Activated CD4-positive, CD25-positive, alpha-beta regulatory T cell treated with anti-CD3 and anti-CD28 coated beads, Interleukin-2, amount 50 U/mL, for 24 hours (primary cell): ENCODE measurements around the gene AK8.

Experiments
- ATAC-seq, 2 donors: fragments of 150-1000 bp; cut with Tn5 transposase; one replicate each; pipeline ENCODE4 v1.10.0; 2021; ENCODE audit warnings: mild to moderate bottlenecking in 1 of 2, moderate library complexity in 1 of 2

Gene AK8, protein sequence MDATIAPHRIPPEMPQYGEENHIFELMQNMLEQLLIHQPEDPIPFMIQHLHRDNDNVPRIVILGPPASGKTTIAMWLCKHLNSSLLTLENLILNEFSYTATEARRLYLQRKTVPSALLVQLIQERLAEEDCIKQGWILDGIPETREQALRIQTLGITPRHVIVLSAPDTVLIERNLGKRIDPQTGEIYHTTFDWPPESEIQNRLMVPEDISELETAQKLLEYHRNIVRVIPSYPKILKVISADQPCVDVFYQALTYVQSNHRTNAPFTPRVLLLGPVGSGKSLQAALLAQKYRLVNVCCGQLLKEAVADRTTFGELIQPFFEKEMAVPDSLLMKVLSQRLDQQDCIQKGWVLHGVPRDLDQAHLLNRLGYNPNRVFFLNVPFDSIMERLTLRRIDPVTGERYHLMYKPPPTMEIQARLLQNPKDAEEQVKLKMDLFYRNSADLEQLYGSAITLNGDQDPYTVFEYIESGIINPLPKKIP

DNA sequence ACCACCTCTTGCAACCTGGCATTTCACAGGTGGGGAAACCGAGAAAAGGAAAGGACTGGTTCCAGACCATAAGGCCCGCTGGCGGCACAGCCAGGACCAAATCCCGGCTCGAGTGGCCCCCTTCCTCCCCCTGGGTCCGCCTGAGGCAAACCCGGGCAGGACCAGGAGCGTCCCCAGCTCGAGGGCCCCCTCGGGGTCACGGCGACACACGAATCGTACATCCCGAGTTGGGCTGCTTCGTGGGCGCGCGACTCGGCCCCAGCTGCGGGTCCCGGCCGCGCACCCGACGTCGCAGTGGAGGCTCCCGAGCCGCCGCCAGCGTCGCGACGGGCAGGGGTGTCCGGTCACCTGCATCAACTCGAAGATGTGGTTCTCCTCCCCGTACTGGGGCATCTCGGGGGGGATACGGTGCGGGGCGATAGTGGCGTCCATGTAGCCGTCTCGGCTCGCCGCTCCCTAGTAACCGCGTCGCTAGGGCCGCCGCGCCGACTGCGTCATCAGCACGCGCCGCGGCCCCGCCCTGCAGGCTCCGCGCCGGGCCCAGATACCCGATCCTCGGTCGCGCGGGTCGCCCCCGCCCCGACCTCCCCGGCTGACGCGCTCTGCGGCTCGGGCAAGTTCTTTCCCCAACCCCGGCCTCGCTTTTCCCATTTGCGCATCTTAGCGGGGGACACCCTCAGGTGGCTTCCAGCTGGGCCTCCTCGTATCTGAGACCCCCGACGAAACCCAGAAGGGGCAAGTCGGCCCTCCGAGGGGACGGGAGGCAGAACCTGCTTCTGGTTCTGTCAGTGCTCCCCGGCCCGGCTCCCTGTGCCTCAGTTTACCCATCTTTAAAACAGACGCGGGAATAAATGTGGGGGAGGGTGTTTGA, at the start of gene AK8:
TSS of gene AK8 (minus strand) at position 461 of the 871 bp plus-strand sequence. CDS start at position 432, 29 bp downstream.
- peak; percentile 84 to 91 for ATAC-seq

DNA sequence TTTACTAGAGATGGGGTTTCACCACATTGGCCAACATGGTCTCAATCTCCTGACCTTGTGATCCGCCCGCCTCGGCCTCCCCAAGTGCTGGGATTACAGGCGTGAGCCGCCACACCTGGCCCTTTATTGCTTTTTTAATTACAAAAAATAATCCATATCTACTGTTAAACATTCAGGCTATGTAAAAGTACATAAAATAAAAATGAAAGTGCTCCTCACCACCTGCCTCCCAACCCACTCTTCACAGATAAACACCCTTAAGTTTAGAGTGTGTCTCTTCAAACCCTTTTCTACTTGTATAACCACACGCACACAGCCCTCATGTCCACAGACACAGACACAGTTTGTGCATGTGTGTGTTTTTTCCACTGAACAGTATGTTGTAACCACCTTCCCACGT, 49.6 kb upstream of the AK8 start:
- no peak for ATAC-seq

DNA sequence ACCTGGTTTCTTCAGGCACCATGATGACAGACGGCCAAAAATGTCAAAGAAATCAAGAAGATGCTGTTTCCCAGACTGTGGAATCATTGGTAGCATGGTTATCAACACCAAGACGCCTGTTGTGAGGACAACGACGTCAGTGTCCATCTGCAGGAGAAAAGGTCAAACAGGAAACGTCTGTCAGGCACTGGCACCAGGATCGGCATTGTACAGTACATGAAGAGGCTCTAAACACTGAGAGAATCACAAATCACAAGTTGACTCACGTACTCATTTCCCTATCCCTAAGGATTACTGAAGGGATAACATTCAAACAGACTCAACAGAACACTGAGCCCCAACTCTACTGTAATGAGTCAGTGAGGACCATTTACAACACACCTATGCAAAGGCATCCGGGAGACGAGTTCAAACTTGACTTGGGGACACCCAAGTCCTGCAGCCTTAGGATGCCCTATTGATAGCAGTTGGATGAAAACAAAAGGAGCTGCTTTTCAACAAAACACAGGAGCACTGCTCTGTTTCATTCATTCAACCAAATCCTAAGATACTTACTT, 45.3 kb upstream of the AK8 start:
- no peak for ATAC-seq

DNA sequence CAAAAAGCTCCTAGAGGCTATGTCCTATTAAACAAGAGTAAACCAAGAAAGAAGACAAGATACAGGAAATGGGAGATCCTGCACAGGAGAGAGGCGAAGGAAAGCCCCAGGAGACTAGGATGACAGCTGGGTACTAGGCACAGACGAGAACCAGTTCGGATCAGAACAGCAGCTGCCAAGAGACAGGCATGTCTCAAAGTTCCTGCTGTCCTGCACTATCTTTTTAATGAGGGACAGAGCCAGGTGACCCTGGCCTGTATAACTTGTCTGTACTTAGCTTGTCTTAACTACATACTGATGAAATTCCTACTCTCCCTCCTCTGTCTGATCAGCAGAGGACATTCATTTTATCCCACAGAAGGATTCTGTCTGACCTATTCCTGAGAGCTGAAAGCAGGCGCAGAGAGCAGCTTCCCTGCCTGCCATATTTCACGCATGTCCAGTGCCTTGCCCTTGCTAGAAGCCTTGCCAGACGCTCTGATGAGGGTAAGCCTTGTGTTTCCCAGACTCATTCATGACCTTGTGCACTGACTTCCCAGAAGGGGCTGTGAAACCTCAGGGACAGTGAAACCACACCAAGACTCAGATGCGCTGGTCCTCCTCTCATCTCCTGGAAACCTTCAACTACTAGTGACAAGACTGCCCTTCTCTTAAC, 41.7 kb upstream of the AK8 start:
- no peak for ATAC-seq

DNA sequence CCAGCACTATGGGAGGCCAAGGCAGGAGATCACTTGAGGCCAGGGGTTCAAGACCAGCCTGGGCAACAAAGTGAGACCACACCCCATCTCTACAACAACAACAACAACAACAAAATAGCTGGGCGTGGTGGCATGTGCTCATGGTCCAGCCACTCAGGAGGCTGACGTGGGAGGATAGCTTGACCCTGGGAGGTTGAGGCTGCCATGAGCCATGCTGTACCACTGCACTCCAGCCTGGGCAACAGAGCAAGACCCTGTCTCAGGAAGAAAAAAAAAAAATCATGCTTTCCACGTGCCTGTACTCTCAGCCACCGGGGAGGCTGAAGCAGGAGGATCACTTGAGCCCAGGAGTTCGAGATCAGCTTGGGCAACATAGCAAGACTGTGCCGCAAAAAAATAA, 36.8 kb upstream of the AK8 start:
- no peak for ATAC-seq

DNA sequence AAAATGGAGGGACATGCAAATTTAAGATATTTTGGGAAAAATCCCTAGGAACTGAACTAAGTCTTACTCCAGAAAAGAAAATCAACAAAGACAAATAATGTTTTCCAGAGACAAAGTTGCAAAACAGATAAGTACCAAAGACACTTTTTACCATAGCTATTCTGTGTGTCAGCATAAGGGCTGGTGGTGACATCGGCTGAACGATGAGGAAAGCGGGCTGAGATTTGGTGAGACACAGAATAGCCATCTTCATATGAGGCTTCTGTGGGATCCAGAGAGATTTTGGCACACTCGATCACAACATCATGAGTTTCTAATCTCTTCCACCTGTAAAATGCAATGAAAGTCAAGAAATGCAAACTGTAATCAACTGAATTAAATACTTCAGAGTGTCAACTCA, 34.0 kb upstream of the AK8 start:
- ATAC-seq, result no peak

DNA sequence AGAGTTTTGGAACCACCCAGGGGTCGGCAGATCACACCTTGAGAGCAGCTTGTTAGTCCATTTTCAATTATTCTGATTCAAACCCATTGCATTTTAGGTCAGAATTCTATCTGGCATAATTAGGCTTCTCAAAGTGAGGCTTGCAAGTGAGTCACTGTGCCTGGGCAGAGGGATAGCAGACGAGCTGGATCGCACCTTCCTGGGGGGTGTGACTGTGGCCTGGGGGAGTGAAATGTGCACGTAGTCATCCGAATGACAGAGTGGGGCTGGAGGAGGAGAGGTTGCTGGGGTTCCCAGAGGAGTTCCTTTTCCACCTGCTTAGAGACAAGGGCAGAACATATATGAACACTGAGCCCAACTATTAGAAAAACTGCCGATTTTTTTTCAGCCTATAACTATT, 32.3 kb upstream of the AK8 start:
- ATAC-seq, result no peak

DNA sequence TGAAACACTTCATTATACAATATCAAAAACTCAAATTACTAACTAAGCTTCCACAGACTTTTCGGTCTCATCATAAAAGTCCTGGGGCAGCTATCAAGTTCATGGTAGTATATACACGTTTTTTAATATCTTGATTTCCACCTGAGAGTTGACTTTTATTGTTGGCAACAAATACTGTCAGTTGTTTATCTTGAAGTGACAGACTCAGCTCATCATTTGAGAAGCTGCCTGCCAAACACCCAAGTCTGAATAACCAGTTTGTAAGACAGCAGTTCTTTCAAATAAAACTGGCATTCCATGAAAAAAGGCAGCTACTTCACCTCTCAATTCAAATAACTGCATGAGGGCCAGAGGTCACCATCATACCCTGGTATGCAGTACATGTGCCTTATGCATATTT, 31.2 kb upstream of the AK8 start:
- no peak for ATAC-seq

DNA sequence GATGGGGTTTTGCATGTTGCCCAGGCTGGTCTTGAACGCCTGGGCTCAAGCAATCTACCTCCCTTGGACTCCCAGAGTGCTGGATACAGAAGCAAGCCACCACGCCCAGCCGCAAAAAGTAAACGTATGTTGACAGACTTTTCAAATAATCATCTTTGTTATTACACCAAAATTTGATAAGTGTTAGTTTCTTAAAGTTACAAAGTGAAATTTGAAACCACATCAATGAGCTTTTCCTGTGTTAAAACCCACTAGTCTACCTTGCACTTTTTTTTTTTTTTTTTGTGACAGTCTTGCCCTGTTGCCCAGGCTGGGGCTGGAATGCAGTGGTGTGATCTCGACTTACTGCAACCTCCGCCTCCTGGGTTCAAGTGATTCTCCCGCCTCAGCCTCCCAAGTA, 30.6 kb upstream of the AK8 start:
- no peak for ATAC-seq

DNA sequence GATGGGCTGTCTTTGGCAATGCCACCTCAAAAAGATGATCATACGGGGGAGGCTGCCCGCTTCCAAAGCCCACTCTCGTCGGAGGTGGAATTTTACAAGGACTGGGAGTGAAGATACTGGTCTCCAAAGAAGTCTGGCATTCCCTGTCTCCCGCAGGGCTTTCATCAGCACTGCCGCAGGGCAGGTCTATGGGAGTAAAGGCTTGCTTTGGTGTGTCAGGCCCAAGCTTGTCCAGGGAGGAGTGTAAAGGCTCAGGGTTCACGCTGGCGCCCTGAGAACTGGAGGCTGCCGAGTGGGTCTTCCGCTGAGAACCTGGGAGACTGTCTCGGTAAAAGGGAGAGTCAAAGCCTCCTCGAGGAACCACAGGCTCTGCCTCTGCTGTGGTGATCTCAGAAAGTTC, 27.6 kb upstream of the AK8 start:
- no peak for ATAC-seq

DNA sequence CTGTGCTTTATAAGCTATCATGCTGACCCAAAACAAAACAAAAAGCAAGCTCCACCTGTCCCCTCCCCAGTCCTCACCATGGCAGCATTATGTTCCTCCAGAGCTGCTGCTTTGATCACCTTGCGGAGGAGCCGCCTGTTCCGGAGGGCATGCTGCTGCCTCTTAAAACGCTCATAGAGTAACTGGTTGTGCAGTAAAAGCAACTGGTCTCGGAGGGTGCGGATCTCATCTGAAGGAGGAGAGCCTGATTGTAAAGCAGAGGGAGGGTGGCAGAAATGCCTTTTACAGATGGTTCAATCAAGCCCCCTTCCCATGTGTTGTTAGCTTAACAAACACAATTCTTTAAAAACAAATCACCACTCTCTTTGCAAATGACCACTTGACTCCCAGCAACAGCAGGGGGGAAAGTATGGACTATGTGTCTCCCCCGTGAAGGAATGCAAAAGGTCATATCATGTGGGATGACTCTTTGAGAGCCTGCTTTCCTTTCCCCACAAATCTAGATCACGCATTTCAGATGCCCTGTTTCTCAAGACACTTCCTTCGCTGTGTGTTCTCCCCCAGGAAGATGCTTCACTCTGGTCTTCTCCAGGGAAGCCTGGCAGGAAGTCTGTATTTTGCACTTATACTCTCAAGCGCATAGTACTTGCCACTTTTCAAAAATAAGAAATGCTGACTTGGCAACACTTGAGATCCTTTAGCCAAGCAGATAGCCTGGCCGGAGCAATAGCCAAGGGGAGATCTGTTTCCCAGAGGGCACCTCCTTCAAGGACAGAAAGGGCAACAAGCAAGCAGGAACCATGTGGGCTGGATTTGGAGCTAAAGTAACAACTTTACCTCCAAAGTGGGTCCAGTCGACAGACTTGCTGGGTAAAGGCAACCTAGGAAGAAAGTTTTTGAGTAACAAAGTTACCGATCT, 25.7 kb upstream of the AK8 start:
- ATAC-seq, result no peak

DNA sequence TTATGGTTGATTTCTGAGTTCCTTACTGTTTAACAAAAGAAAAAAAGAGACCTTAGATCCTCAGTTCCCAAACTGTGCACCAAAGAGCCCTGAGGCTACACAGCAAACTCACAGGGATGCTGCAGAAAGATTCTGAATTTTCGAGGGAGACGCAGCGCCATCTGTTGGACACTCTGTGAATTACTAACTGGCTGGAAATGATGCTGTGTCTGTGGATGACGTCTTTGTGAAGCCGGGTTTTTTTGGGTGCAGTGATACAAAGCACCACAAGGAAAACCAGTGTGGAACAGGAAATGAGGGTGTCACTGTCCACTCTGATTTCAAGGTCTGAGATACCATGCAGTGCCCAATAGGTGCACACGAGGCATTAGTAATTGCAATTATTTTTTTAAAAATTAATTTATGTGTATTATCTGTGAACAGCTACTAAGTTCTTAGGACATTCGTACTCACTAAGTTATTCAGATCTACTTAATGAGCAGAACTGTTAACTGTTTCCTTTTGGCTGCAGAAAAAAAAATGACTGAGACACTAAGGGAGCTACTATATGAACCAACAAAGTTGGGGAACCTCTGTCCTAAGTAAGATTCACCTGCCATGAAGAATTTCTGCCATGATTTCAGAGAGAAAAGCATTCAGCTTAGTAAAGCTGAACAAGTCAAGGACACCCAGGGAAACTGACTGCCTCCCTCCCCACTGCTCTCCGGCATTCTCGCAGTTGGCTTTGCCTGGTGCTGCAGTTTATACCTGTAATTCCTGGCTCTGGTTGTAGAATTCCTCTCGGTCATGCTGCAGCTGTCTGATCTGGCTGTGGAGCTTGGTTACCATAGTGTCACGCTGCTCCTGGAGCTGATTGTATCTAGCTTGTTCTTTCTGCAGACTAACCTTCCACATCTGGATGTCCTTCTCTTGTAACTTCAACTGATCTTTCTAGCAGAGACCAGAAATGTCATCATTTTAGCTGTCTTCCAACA, 24.1 kb upstream of the AK8 start:
- ATAC-seq, result peak; percentile 86 to 92

DNA sequence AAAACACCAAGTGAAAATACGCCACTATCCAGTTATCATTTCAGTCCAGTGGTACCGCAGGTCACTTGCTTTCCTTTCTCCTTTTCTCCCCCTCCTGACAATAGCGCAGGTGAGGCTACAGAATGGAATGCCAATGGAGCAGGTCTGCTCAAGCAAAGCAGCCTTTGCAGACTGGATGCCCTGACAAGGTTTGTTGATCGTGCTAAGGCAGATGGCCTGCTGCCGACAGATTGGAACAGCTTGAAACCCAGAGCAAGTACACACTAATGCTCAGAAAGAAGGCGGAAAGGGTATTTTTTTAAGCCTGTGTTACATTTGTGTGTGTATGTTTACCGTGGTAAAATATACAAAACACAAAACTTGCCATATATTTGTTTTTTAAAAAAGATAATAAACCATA, 20.0 kb upstream of the AK8 start:
- ATAC-seq, result no peak

DNA sequence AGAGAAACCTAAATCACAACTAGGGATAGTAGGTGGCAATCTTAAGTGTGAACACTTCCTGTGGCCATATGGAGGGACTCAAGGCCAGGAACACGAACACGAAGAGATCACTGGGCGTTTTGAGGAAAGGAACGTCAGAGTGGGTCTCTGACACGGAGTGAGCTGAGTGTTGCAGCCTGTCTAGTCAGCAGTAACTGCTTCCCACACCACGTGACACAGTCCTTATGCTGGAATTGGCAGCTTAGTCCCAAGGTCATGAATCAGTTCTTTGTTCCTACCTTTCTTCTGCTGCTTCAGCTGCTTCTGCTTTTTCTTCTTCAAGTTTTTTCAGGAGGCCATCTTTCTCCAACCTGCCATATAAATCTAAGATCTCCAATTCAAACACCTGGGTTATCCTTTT, 18.8 kb upstream of the AK8 start:
- ATAC-seq, result no peak

DNA sequence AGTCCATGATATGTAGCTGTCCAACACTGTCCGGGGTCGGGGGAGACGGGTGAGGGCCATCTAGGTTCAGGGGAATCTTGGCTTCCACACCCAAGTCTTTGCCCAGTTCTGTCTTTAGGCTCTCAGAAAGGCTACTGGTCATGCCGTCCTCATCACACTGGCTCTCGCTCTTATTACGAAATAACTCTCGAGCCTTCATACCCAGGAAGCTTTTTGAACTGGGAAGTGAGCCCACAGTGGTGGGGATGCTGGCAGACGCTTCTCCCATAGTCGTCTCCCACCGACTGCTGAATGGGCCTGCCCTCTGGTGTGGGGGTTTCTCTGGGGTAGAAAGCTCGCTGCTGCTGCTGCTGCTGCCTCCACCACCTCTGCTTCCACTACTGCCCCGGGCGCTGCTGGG, 18.2 kb upstream of the AK8 start:
- ATAC-seq, result no peak

DNA sequence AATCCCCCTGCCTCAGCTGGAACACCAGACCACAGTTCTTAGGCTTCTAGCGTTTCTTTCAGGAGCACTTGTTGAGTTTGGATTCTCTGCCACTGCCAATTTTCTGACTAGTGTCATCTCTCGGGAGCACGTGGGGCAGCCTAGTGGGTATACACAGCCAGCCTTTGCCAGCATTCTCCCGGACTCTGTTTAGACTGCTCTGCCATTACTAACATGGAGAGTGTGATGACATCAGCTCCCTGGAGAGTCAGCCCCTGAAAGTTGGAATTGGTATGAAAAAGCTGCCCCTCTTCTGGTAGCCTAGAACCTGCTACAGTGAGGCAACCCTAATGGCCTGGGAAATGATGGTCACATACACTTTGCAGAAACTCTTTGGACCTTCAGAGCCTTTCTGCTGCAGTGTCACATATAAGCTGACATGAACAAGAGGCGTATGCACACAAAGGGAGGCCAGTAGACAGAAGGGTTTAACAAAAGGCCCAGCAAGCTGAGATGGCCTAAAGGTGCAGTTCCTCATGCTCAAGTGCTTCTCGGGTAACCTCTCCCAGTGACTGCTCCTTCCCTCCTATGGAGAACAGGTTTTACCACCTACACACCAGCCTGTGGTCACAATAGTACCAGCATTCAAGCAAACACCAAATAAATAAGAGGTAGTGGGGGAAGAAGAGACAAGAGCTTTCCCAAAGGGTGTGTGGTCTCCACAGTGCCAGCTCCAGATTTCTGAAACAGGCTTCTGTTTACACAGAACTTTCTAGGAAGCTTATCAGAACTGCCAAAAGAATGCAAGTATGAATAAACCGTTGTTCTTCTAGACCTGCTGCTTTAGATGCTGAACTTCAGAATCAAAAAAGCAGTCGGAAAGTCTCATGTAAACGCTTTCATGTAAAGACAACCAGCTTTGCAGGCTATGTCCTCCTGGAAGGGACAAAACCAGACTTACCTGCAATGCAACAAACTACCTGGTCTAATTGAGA, 17.1 kb upstream of the AK8 start:
- no peak for ATAC-seq

DNA sequence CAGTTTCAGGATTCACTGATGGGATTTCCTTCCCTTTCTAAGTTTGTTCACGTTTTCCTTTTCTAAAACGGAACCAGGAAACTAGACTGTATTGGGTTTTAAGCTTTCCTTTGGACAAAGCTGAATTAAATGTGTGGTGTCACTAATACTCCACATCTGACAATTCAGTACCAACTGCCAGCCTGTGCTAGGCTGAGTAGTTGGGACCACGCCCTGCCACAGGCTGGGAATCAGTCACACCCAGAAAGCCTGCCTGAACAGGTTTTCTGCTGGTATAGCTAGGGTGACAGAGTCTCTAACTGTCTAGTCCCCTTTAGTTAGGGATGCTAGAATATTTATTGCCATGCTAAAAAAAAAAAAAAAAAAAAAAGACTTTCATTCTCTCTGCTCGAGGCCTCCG, 16.3 kb upstream of the AK8 start:
- no peak for ATAC-seq

DNA sequence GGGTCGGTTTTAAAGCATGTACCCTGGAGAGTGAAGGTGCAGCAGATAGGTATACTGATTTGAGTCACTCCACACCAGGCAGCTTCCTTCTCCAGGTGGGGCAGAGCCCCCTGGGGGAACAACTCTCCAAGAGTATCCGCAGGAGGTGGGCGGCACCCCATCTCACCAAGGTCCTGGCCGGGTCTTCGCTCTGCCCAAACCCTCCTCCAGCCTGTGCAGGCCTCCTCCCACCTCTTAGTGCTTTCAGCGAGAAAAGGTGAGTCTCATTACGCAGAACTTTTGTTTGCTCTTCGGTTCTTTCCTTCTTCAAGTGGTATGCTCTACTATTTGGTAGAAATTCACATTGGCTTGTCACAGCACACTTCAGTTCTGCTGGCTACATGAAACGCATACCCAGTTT, 14.3 kb upstream of the AK8 start:
- no peak for ATAC-seq

DNA sequence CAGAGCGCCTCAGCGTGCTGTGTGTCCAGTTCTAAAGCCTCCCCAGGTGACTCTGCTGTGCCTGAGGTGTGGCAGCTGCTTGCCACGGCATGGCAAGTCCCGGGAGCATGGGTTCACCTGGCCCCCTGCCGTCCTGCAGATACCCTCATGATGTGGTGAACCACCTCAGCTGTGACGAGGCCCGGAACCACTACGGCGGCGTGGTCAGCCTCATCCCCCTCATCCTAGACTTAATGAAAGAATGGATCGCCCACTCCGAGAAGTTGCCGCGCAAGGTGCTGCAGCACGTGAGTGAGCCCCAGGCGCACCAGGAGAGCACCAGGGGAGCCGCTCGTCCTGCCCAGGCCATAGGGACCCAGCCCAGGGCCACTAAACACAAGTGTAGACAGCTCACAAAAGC, 10.1 kb upstream of the AK8 start:
- ATAC-seq, result no peak
